Panc1 (cell line): ENCODE results near the gene PRRX1.

Source experiments
- CTCF ChIP-seq: fragments of 450-650 bp; IDR thresholded peaks from 2 replicates; pipeline ENCODE4 v1.5.1; 2017; ENCODE audit warnings: mild to moderate bottlenecking
- POLR2AphosphoS5 ChIP-seq: IDR thresholded peaks from 2 replicates; pipeline ENCODE4 v1.6.1; 2012; ENCODE audit warnings: mild to moderate bottlenecking, low read depth, low read length, moderate library complexity
- REST ChIP-seq, 2 experiments: IDR thresholded peaks; 2 replicates each; pipeline ENCODE4 v1.6.1; 2011 to 2012; ENCODE audit warnings: low read depth in 2 of 2, control low read depth in 1 of 2, low read length in 1 of 2, mild to moderate bottlenecking in 1 of 2, moderate library complexity in 1 of 2; ENCODE audit not compliant: insufficient read depth in 1 of 2
- SIN3A ChIP-seq: IDR thresholded peaks from 2 replicates; pipeline ENCODE4 v1.6.1; 2012; ENCODE audit warnings: low read depth, mild to moderate bottlenecking, low read length, moderate library complexity, borderline replicate concordance; ENCODE audit not compliant: insufficient read depth
- TCF7L2 ChIP-seq: IDR thresholded peaks from 2 replicates; pipeline ENCODE4 v1.6.1; 2011; ENCODE audit warnings: mild to moderate bottlenecking, low read depth, low read length, inconsistent platforms

- TF ChIP-seq POLR2AphosphoS5 (no peak), CTCF (no peak), TCF7L2 (no peak), SIN3A (no peak), REST (IDR thresholded peaks at IDR 0.05; ENCODE audit: insufficient read depth in 1 of 2, low read depth in 2 of 2, low read length in 1 of 2) (no peak)
Observed at GRCh38 chr1:170696591-170697290, 32.8 kb downstream of the PRRX1 start.
